Progenitor cell of endocrine pancreas (in vitro differentiated cells): Measurements from ENCODE around the gene GZMM. TPM values are rescaled to one million over a fixed set of nuclear protein-coding genes. Genes with fewer than 3 reads are reported as not detected.

Experiments
- DNase-seq: peaks from one replicate; pipeline ENCODE4 v3.0.0; 2021; ENCODE audit warnings: low spot score; ENCODE audit not compliant: unreplicated experiment
- H3K27ac Mint-ChIP-seq: 2 replicates; pipeline ENCODE4 v1.8.0; 2021; ENCODE audit warnings: mild to moderate bottlenecking, moderate library complexity, mixed read lengths
- H3K27me3 Mint-ChIP-seq: 2 replicates; pipeline ENCODE4 v1.8.0; 2021; ENCODE audit warnings: mixed read lengths
- H3K36me3 Mint-ChIP-seq: 2 replicates; pipeline ENCODE4 v1.8.0; 2022; ENCODE audit warnings: mixed read lengths; ENCODE audit not compliant: insufficient read depth
- H3K4me1 Mint-ChIP-seq: 2 replicates; pipeline ENCODE4 v1.8.0; 2021; ENCODE audit warnings: low read depth, mixed read lengths
- H3K4me3 Mint-ChIP-seq: 2 replicates; pipeline ENCODE4 v1.8.0; 2021; ENCODE audit warnings: low read depth, mild to moderate bottlenecking, moderate library complexity, mixed read lengths
- H3K9me3 Mint-ChIP-seq: 2 replicates; pipeline ENCODE4 v1.8.0; 2021; ENCODE audit warnings: low read depth, mixed read lengths
- CTCF ChIP-seq: fragments of 200-600 bp; sonication (generic); IDR thresholded peaks from one replicate; pipeline ENCODE4 v1.5.0; 2021; ENCODE audit warnings: antibody characterized with exemption, mild to moderate bottlenecking; ENCODE audit not compliant: unreplicated experiment
- total RNA-seq: library from RNA; stranded (reverse); gene quantifications from 2 replicates; pipeline ENCODE4 v1.2.1, GENCODE V29; 2021

The GZMM gene
- total RNA-seq, 1 donor from 2014 or later, result 0.31 TPM

DNA sequence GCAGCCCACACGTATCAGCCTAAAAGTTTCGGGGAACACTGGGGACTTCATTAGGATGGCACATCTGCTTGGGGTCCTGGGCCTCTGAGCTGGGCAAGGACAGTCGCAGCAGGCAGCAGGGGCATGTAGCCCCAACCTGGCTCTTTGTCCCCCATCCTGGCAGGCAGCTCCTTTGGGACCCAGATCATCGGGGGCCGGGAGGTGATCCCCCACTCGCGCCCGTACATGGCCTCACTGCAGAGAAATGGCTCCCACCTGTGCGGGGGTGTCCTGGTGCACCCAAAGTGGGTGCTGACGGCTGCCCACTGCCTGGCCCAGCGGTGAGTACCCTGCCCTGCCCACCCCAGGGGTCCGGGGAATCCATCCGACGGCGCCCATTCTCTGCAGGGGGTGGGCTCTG lies 3.3 kb downstream of the GZMM start:
- Mint-ChIP-seq H3K4me3 (no peak overlapping the region), H3K27ac (no peak overlapping the region), H3K27me3 (peaks cover 6% of the 10 kb centered on the region)

GRCh38 chr19:547836-548720 lies 4.2 kb downstream of the GZMM start:
- no peak overlapping the region for H3K4me3 Mint-ChIP-seq
- no peaks in the 10 kb centered on the region for H3K36me3 Mint-ChIP-seq

More for the DNA sequence above, 3.3 kb downstream of the GZMM start:
- no peak for TF ChIP-seq CTCF
- Mint-ChIP-seq H3K9me3 (no peaks in the 10 kb centered on the region), H3K4me1 (no peaks in the 10 kb centered on the region), H3K36me3 (no peaks in the 10 kb centered on the region)
- no peak for DNase-seq

DNA sequence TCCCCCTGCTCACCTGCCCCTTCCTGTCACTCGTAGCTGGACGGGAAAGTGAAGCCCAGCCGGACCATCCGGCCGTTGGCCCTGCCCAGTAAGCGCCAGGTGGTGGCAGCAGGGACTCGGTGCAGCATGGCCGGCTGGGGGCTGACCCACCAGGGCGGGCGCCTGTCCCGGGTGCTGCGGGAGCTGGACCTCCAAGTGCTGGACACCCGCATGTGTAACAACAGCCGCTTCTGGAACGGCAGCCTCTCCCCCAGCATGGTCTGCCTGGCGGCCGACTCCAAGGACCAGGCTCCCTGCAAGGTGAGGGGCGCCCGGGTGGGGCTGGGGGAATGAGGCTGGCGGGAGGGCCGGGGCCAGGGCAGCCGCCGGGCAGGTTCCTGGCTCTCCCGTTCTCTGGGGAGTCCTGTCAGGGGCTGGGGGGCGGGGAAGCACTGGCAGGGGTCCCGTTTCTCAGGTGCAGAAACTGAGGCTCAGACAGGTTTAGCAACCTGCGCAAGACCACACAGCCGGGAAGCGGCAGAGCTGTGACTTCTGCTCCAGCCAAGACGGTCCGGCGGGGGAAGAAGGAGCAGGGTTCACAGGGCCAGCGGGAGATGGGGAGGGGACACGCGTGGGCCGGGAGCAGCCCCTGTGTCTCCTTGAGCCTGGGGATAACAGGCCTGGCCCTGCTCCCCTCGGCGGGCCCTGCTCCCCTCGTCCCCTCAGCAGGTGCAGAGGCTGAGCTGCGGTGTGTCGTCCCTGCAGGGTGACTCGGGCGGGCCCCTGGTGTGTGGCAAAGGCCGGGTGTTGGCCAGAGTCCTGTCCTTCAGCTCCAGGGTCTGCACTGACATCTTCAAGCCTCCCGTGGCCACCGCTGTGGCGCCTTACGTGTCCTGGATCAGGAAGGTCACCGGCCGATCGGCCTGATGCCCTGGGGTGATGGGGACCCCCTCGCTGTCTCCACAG lies 5.3 kb downstream of the GZMM start:
- H3K4me1 Mint-ChIP-seq, result no peaks in the 10 kb centered on the region
- H3K27ac Mint-ChIP-seq, result no peak overlapping the region
- peaks cover 8% of the 10 kb centered on the region for H3K27me3 Mint-ChIP-seq
- TF ChIP-seq CTCF, result no peak
- no peak for DNase-seq
- no peaks in the 10 kb centered on the region for H3K36me3 Mint-ChIP-seq
- no peaks in the 10 kb centered on the region for H3K9me3 Mint-ChIP-seq
- H3K4me3 Mint-ChIP-seq, result no peak overlapping the region

More at GRCh38 chr19:547836-548720, 4.2 kb downstream of the GZMM start:
- Mint-ChIP-seq H3K27me3 (peaks cover 8% of the 10 kb centered on the region), H3K4me1 (no peaks in the 10 kb centered on the region), H3K27ac (peak overlapping the region; percentile 45), H3K9me3 (no peaks in the 10 kb centered on the region)
- no peak for TF ChIP-seq CTCF
- no peak for DNase-seq

GRCh38 chr19:554817-555216 lies 11.0 kb downstream of the GZMM start:
- TF ChIP-seq CTCF, result no peak
- Mint-ChIP-seq H3K4me3 (no peak overlapping the region), H3K36me3 (no peaks in the 10 kb centered on the region), H3K27ac (no peak overlapping the region), H3K27me3 (peaks cover 8% of the 10 kb centered on the region), H3K9me3 (no peaks in the 10 kb centered on the region), H3K4me1 (no peaks in the 10 kb centered on the region)
- no peak for DNase-seq

GRCh38 chr19:555474-555808 lies 11.6 kb downstream of the GZMM start:
- Mint-ChIP-seq H3K9me3 (no peaks in the 10 kb centered on the region), H3K36me3 (no peaks in the 10 kb centered on the region), H3K27ac (no peak overlapping the region), H3K27me3 (peaks cover 8% of the 10 kb centered on the region), H3K4me1 (no peaks in the 10 kb centered on the region), H3K4me3 (no peak overlapping the region)
- DNase-seq, result no peak
- no peak for TF ChIP-seq CTCF
